SIG-M5 treated with dmso at 0.1 percent for 504 hours (cell line): ENCODE data around the gene GRM2.

Experiments used
- DNase-seq: peaks from one replicate; lab custom pipeline; 2025; ENCODE audit not compliant: unreplicated experiment; lab: John Stamatoyannopoulos, UW

GRM2 gene

DNA sequence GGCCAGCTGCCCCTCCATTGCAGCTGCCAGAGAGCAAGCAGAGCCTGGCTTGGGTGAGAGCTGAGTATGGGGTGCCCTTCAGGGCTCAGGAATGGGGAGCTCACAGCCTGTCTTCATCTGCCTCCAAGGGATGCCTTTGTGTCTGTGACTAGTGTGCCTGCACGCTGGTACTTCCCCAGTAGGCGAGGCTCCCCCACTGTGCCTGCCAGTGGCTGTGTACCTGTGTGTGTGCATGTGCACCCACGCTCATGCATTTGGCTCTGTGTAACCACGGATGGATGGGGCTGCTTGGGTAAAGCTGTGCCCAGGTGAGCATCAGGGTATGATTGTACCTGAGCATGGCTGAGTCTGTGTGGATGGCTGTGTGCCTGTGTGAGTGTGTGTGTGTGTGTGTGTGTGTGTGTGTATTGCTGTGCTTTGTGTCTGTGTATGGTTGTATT, 2.3 kb upstream of the GRM2 start:
- DNase-seq: no peak

DNA sequence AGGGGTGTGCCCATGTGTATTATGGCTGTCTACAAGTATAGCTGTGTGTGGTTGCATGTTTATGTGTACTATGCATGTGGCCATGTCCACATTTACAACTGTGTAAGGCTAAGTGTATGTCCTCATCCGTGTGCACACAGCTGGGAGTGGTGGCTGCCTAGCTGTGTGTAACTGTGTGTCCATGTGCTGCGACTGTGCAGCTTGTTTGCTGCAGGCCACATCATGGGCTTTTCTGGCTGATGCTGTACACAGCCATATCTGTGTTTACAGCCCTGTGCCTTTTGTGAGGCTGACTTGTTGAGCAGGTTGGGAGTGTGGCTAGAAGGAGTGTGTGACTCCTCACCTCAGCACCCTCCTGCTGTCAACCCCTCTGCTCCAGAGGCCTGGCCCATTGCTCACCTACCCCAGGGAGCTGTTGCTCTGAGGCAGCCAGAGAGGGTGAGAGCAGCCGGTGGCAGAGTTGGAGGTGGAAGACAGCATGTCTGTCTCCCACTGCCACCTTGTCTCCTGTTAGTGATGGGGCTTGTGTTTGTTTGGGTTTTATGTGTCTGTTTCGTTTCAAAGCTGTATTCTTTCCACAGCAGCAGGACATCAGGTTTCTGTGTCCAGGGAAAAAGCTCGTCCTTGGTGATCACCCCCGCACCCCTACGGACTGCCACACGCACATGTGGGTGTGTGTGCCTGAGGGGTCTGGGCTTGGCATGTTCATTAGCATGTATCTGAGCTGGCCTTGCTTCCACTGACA, 1.4 kb upstream of the GRM2 start:
- no peak for DNase-seq

GRCh38 chr3:51706021-51706485, 815 bp upstream of the GRM2 start:
- DNase-seq: no peak

- no peak for DNase-seq
These were observed 1.5 kb downstream of the GRM2 start for GRCh38 chr3:51708216-51708845.

- no peak for DNase-seq
These were observed 2.1 kb downstream of the GRM2 start for GRCh38 chr3:51709004-51709420.

DNA sequence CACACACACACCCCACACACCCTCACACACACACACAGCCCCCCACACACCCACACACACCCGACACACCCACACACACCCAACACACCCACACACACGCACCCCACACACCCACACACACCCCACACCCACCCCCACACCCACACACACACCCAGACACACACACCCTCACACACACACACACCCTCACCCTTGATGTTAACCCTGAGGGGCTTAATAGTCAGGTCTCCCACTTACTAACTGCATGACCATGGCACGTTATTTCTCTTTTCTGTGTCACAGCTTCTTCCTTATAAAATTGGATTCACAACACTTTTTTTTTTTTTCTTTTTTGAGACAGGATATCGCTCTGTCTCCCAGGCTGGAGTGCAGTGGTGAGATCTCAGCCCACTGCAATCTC, 2.8 kb downstream of the GRM2 start:
- DNase-seq: no peak

GRCh38 chr3:51710631-51711351, 3.9 kb downstream of the GRM2 start:
- DNase-seq: no peak

- no peak for DNase-seq
These were observed 4.6 kb downstream of the GRM2 start for GRCh38 chr3:51711352-51712037.

- no peak for DNase-seq
These were observed 5.2 kb downstream of the GRM2 start for GRCh38 chr3:51712038-51712420.

- DNase-seq: no peak
These were observed 5.7 kb downstream of the GRM2 start for GRCh38 chr3:51712511-51712931.

DNA sequence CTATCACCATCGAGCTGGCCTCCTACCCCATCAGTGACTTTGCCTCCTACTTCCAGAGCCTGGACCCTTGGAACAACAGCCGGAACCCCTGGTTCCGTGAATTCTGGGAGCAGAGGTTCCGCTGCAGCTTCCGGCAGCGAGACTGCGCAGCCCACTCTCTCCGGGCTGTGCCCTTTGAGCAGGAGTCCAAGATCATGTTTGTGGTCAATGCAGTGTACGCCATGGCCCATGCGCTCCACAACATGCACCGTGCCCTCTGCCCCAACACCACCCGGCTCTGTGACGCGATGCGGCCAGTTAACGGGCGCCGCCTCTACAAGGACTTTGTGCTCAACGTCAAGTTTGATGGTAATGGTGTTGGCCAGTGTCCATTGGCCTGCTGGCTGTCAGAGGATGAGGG, 6.1 kb downstream of the GRM2 start:
- no peak for DNase-seq

GRCh38 chr3:51715231-51715976, 8.5 kb downstream of the GRM2 start:
- DNase-seq: no peak

DNA sequence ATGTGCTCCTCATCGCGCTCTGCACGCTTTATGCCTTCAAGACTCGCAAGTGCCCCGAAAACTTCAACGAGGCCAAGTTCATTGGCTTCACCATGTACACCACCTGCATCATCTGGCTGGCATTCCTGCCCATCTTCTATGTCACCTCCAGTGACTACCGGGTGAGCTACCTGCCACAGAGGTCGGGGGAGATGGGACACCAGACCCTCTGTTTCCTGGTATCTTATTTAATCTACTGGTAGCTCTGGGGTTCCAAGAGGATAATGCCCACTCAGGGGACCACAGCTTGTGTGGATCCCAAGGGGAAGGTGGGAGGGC, 9.1 kb downstream of the GRM2 start:
- no peak for DNase-seq

DNA sequence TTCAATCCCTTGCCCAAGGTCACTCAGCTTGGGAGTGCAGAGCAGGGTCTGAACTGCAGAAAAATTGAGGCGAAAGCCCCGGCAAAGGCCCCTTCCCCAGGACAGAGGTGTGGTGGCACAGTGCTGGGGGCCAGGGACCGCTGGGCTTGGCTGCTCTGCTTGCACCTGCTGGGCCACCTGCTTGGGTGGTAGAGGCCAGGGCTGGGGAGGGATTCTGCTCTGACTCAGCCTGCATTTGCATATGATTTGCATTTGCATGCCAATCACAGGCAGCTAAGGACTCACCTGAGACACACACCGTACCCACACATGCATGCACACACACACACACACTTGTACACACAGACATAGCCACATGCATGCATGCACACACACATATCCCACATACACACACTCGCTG, 9.9 kb downstream of the GRM2 start:
- no peak for DNase-seq

DNA sequence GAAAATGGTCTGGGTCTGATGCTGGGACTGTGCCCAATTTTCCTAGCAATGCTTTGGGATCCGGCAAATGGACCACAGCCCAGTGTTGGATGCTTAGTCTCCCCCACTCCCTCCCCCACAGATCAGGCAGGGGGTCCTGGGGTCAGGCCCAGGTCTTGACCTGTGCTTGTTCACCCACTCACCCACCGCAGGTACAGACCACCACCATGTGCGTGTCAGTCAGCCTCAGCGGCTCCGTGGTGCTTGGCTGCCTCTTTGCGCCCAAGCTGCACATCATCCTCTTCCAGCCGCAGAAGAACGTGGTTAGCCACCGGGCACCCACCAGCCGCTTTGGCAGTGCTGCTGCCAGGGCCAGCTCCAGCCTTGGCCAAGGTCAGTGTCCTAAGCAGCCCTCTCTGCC, 10.6 kb downstream of the GRM2 start:
- DNase-seq: no peak

DNA sequence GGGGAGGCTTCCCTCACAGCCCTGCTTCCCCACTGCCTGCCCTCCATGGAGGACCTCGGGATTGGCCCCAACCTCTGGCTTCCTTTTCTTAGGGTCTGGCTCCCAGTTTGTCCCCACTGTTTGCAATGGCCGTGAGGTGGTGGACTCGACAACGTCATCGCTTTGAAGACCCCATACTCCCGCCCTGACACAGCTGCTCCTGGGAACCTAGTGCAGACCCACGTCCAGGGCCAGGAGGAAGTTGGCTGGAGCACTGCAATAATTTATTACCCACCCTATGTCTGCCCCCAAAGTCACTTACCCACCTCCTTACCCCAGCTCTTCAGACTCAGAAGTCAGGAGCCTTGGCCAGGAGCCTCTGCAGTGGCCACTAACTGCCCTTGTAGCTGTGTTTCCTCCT, 11.1 kb downstream of the GRM2 start:
- DNase-seq: no peak

DNA sequence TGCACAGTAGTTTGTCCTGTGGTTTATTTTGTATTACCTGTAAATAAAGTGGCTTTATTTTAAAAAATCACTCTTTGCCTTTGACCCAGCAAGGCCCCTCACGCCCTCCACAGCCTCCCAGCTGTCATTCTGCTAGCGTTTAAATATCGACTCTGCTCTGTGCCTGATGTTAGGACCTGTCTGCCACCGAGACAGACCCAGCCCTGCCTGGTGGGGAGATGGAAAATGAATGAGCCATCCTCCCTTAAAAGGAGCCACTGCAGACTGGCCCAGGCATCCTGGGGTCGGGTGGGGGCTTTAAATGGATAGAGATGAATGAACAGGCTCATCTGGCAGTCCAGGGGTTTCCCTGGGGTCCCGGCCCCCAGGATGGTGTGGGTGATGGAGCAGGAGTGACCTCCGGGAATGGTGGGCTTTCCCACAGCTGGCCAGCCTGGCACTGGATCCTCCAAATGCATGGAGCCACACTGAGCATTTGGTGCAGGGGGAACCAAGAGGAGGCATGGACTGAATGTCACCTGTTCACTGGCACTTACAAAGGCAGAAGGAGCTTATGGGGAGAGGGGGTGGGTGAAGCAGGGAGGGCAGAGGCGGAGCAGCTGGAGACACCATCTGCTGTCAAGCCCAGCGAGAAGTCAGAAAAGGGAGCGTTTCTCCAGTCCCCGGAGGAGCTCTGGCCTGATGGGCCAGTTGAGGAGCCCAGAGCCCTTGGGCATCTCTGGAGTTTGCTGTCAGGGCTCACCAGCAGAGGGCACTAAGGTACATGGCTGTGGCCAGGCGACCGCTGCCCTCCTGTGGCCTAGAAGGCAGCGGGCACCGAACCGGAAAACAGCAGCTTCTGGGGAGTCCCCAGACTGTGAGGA, 11.9 kb downstream of the GRM2 start:
- DNase-seq: peak; percentile 63

- DNase-seq: no peak
These were observed 12.7 kb downstream of the GRM2 start for GRCh38 chr3:51719410-51720025.

DNA sequence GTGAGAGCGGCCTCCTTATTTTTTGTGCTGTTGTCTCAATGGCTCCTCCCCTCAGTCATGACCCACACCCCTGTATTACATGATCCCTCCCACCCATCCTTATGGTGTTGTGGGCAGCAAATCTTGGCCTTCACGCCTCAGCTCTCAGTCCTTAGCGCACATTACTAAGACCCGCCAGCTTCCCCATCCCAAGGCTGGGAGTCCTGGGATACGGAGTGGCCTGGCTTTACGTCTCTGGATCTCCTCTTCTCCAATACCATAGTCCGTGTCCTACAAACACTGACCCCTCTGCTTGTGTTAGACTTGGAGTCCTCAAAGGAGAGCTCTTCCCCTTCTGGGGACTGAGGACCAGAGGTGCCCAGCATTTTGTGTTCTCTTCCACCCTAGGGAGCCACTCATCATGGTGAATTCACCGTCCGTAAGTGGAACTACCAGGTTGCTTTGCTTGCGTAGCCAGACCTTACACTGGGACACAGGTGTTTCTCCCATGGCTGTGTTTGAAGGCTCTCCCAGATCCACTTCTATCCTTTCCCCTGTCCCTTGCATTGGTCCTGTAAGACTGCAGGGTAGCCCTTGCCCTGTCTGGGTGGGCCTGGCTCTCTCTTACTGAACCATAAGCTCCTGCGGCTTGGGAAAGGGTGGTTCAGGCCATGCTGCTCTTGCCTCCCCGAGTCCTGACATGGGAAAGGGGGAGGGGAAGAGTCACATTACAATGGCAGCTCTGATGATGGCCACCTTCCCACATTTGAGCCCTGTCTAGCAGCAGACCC, 13.6 kb downstream of the GRM2 start:
- DNase-seq: no peak
